Activated CD8-positive, alpha-beta memory T cell treated with anti-CD3 and anti-CD28 coated beads, Interleukin-2, amount 50 U/mL, for 4 hours (primary cell): Measurements from ENCODE around the gene DOCK9.

Source experiments
- DNase-seq: peaks from one replicate; pipeline ENCODE4 v3.0.0-alpha.2; 2020

Gene DOCK9

GRCh38 chr13:98878486-98879126 lies 99.3 kb downstream of the DOCK9 start:
- no peak for DNase-seq

- no peak for DNase-seq
These were observed 99.9 kb downstream of the DOCK9 start for GRCh38 chr13:98877936-98878335.

GRCh38 chr13:98877466-98877865 lies 100.4 kb downstream of the DOCK9 start:
- no peak for DNase-seq

- no peak for DNase-seq
These were observed 102.6 kb downstream of the DOCK9 start for GRCh38 chr13:98875146-98875729.

GRCh38 chr13:98874029-98874397 lies 103.9 kb downstream of the DOCK9 start:
- no peak for DNase-seq

GRCh38 chr13:98873377-98874028 lies 104.4 kb downstream of the DOCK9 start:
- DNase-seq: no peak

- no peak for DNase-seq
These were observed 106.1 kb downstream of the DOCK9 start for GRCh38 chr13:98871727-98872126.

- DNase-seq: no peak
These were observed 108.3 kb downstream of the DOCK9 start for GRCh38 chr13:98869408-98870090.

- DNase-seq: no peak
These were observed 108.9 kb downstream of the DOCK9 start for GRCh38 chr13:98868932-98869331.

GRCh38 chr13:98866882-98867281 lies 111.0 kb downstream of the DOCK9 start:
- no peak for DNase-seq

GRCh38 chr13:98860491-98860890 lies 117.4 kb downstream of the DOCK9 start:
- no peak for DNase-seq

- DNase-seq: no peak
These were observed 119.7 kb downstream of the DOCK9 start for GRCh38 chr13:98858191-98858590.

GRCh38 chr13:98856983-98857382 lies 120.9 kb downstream of the DOCK9 start:
- no peak for DNase-seq

GRCh38 chr13:98854448-98854847 lies 123.4 kb downstream of the DOCK9 start:
- no peak for DNase-seq

GRCh38 chr13:98853771-98854221 lies 124.1 kb downstream of the DOCK9 start:
- no peak for DNase-seq

GRCh38 chr13:98851276-98851675 lies 126.6 kb downstream of the DOCK9 start:
- DNase-seq: no peak

GRCh38 chr13:98848746-98849145 lies 129.1 kb downstream of the DOCK9 start:
- DNase-seq: no peak

- no peak for DNase-seq
These were observed 130.1 kb downstream of the DOCK9 start for GRCh38 chr13:98847780-98848179.

GRCh38 chr13:98846986-98847385 lies 130.9 kb downstream of the DOCK9 start:
- no peak for DNase-seq

- DNase-seq: no peak
These were observed 131.3 kb downstream of the DOCK9 start for GRCh38 chr13:98846521-98846920.

GRCh38 chr13:98845742-98846141 lies 132.1 kb downstream of the DOCK9 start:
- DNase-seq: no peak

GRCh38 chr13:98844021-98844420 lies 133.8 kb downstream of the DOCK9 start:
- no peak for DNase-seq

- no peak for DNase-seq
These were observed 134.4 kb downstream of the DOCK9 start for GRCh38 chr13:98843482-98843877.
